Measurements from ENCODE around the gene TBC1D9B.

DNA sequence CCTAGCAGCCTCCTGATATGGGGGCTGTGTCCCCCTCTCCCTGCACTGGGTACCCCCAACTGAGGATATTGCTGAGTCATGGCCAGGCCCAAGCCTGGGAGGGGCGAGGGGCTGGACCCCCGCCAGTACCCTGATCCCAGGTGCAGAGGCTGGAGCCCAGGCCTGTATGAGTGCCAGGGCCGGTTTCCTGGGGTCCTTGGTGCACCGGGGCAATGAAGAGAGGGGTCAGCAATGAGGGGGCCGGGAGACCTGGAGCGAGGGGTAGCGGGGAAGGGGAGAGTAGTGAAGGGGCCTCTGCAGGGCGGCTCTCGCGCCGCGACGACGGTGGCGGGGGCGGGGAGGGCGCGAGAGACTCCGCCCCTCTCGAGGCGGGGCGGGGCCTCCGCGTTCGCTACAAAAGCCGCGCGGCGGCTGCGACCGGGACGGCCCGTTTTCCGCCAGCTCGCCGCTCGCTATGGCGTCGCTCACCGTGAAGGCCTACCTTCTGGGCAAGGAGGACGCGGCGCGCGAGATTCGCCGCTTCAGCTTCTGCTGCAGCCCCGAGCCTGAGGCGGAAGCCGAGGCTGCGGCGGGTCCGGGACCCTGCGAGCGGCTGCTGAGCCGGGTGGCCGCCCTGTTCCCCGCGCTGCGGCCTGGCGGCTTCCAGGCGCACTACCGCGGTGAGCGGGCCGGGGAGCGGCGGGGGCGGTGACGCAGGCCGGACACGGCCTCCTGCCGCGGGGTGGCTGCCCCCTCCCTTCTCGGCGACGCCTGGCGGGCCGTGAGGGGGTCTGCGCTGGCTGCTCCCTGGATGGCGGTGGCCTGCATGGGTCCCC, 87.0 kb downstream of the TBC1D9B start, which contains the start of gene SQSTM1:
- TF ChIP-seq CTCF (IDR thresholded peaks at IDR 0.05): no peak; the same call in 1 of the 2 replicates
- TF ChIP-seq ZFX (IDR thresholded peaks at IDR 0.05; ENCODE audit: borderline replicate concordance): no peak

Data from 22Rv1 (cell line).